ENCODE data around the gene GET4.
"Not testable (repeated sequence)": the region's sequence is repeated elsewhere in the genome, so short reads cannot be mapped to it uniquely, and the experiment has no call there.

DNA sequence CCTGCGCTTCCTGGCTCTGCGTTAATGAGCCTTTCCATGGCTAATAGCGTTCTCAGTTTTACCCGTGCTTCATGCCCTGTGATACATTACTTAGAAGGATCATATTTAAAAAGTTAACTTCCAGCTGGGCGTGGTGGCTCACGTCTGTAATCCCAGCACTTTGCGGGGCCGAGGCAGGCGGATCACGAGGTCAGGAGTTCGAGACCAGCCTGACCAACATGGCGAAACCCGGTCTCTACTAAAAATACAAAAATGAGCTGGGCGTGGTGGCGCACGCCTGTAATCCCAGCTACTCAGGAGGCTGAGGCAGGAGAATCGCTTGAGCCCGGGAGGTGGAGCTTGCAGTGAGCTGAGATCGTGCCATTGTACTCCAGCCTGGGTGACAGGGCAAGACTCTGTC, 3.7 kb upstream of the GET4 start:
- not testable (repeated sequence) for TF ChIP-seq POLR2A (IDR thresholded peaks at IDR 0.05); CTCF (IDR thresholded peaks at IDR 0.05 in 4 of 5, conservative IDR thresholded peaks at IDR 0.05 in 1 of 5)
